Liver (tissue), 9 donors: ENCODE results near the gene DCAF5. TPM values are rescaled to one million over a fixed set of nuclear protein-coding genes. Genes with fewer than 3 reads are reported as not detected.

ENCODE experiments used
- DNase-seq: peaks from one replicate; pipeline ENCODE4 v3.0.0-alpha.2; 2017; ENCODE audit warnings: low spot score
- H3K27ac ChIP-seq, 2 donors: one replicate each; pipeline ENCODE4 v1.7.0; 2013; ENCODE audit warnings: inconsistent platforms in 2 of 2, low read length in 2 of 2, control low read depth in 1 of 2, low read depth in 1 of 2, mild to moderate bottlenecking in 1 of 2
- H3K27me3 ChIP-seq, 4 donors: one replicate each; pipeline versions ENCODE4 v1.6.1 to v1.7.0; 2013; ENCODE audit warnings: low read length in 3 of 4, inconsistent platforms in 1 of 4, mild to moderate bottlenecking in 1 of 4, moderate library complexity in 1 of 4; ENCODE audit not compliant: control insufficient read depth in 4 of 4, insufficient read depth in 4 of 4
- H3K36me3 ChIP-seq, 4 donors: one replicate each; pipeline versions ENCODE4 v1.6.1 to v1.7.0; 2013; ENCODE audit warnings: low read length in 3 of 4, mild to moderate bottlenecking in 3 of 4, low read depth in 1 of 4, moderate library complexity in 1 of 4; ENCODE audit not compliant: control insufficient read depth in 4 of 4, insufficient read depth in 3 of 4
- H3K4me1 ChIP-seq, 4 donors: one replicate each; pipeline versions ENCODE4 v1.6.1 to v1.7.0; 2013; ENCODE audit warnings: low read length in 3 of 4, mild to moderate bottlenecking in 3 of 4, moderate library complexity in 1 of 4; ENCODE audit not compliant: control insufficient read depth in 4 of 4, insufficient read depth in 4 of 4
- H3K4me3 ChIP-seq, 3 donors: one replicate each; pipeline versions ENCODE4 v1.6.1 to v1.7.0; 2013; ENCODE audit warnings: low read length in 3 of 3, control low read depth in 1 of 3, low read depth in 1 of 3, mild to moderate bottlenecking in 1 of 3
- H3K9ac ChIP-seq, 2 donors: one replicate each; pipeline ENCODE4 v1.7.0; 2013; ENCODE audit warnings: low read length in 2 of 2, mild to moderate bottlenecking in 2 of 2, moderate library complexity in 2 of 2, control low read depth in 1 of 2, low read depth in 1 of 2
- H3K9me3 ChIP-seq, 4 donors: one replicate each; pipeline versions ENCODE4 v1.6.1 to v1.7.0; 2013; ENCODE audit warnings: low read length in 3 of 4; ENCODE audit not compliant: control insufficient read depth in 4 of 4
- FOXA1 ChIP-seq: IDR thresholded peaks from 2 replicates; pipeline ENCODE4 v1.6.1; 2016; ENCODE audit warnings: antibody characterized with exemption
- GABPA ChIP-seq, 2 donors: IDR thresholded peaks in 1 of 2; conservative IDR thresholded peaks in 1 of 2; 2 replicates each; pipeline ENCODE4 v1.6.1; 2016; ENCODE audit warnings: antibody characterized with exemption in 2 of 2, mild to moderate bottlenecking in 1 of 2, moderate library complexity in 1 of 2
- HNF4A ChIP-seq, 2 donors: conservative IDR thresholded peaks; 2 replicates each; pipeline ENCODE4 v1.6.1; 2016; ENCODE audit warnings: antibody characterized with exemption in 2 of 2, mild to moderate bottlenecking in 2 of 2
- RXRA ChIP-seq, 2 donors: IDR thresholded peaks; 2 replicates each; pipeline ENCODE4 v1.6.1; 2017 to 2018; ENCODE audit warnings: antibody characterized with exemption in 2 of 2, mild to moderate bottlenecking in 1 of 2
- TAF1 ChIP-seq: conservative IDR thresholded peaks from 2 replicates; pipeline ENCODE4 v1.6.1; 2016; ENCODE audit warnings: antibody characterized with exemption, mild to moderate bottlenecking
- WGBS: extraction: QIAGEN DNeasy Blood & Tissue Kit; methylation state at CpG from one replicate; pipeline ENCODE4 v1.1.7; 2013; 5-methylcytosine and 5-hydroxymethylcytosine counted together
- polyA plus RNA-seq, 2 donors: library from polyadenylated mRNA; stranded (reverse) in 1 of 2; unstranded in 1 of 2; fragments of 200-250 nt in 1 of 2; fragments of >200 nt in 1 of 2; fragmentation: Nextera tagmentation in 1 of 2; extraction: Ambion mirVana in 1 of 2; gene quantifications; one replicate each; pipeline versions ENCODE4 v1.2.1 to v1.2.3, GENCODE V29; 2013 to 2015
- total RNA-seq, 2 donors: library from RNA; depleted of rRNA; stranded (reverse); fragments of >200 nt; gene quantifications; one replicate each; pipeline ENCODE4 v1.2.3, GENCODE V29; 2014
- TF ChIP-seq, protein P1 (sequence below): IDR thresholded peaks from 2 replicates; pipeline ENCODE4 v1.6.1; 2016; ENCODE audit warnings: antibody characterized with exemption, mild to moderate bottlenecking
- TF ChIP-seq, protein P2 (sequence below): IDR thresholded peaks from 2 replicates; pipeline ENCODE4 v1.6.1; 2016; ENCODE audit warnings: antibody characterized with exemption
- TF ChIP-seq, protein P3 (sequence below): IDR thresholded peaks from 2 replicates; pipeline ENCODE4 v1.6.1; 2016; ENCODE audit warnings: antibody characterized with exemption
- donor health status: healthy.
- donor health status: healthy.
- donor health status: healthy.
- donor health status: healthy.
- donor health status: healthy.

The DCAF5 gene
- total and polyA plus RNA-seq, 4 donors = 12.9 to 18.1 (median 14.5) TPM

DNA sequence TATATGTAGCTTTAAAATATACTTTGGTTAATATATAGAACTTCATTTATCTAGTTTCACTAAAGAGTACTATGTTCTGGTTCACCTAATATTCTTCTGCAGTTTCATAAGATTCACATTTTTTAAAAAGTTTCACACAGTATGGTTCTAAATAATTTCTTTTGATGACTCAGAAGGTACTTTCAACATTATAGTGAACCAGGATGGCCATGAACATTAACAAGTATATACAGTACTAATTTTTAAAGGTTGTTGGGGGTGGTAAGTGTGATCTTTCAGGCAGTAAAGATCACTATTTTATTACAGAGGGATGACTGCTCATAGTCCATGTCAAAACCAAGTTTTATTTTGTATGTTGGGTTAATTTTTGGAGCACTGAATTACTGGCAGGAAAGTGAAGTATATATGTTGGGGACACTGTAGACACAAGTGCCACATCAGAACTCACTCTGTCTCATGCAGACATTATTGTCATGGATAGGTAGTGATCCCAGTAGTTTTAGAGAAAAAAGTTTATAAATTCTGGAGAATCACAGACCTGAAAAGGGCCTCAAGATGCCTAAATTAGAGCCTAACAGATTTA lies 60.0 kb downstream of the DCAF5 start:
- TF ChIP-seq, protein P1, sequence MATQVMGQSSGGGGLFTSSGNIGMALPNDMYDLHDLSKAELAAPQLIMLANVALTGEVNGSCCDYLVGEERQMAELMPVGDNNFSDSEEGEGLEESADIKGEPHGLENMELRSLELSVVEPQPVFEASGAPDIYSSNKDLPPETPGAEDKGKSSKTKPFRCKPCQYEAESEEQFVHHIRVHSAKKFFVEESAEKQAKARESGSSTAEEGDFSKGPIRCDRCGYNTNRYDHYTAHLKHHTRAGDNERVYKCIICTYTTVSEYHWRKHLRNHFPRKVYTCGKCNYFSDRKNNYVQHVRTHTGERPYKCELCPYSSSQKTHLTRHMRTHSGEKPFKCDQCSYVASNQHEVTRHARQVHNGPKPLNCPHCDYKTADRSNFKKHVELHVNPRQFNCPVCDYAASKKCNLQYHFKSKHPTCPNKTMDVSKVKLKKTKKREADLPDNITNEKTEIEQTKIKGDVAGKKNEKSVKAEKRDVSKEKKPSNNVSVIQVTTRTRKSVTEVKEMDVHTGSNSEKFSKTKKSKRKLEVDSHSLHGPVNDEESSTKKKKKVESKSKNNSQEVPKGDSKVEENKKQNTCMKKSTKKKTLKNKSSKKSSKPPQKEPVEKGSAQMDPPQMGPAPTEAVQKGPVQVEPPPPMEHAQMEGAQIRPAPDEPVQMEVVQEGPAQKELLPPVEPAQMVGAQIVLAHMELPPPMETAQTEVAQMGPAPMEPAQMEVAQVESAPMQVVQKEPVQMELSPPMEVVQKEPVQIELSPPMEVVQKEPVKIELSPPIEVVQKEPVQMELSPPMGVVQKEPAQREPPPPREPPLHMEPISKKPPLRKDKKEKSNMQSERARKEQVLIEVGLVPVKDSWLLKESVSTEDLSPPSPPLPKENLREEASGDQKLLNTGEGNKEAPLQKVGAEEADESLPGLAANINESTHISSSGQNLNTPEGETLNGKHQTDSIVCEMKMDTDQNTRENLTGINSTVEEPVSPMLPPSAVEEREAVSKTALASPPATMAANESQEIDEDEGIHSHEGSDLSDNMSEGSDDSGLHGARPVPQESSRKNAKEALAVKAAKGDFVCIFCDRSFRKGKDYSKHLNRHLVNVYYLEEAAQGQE = no peak
- no peak for TF ChIP-seq TAF1
- TF ChIP-seq RXRA (IDR thresholded peaks at IDR 0.05) = no peak
- TF ChIP-seq, protein P2, sequence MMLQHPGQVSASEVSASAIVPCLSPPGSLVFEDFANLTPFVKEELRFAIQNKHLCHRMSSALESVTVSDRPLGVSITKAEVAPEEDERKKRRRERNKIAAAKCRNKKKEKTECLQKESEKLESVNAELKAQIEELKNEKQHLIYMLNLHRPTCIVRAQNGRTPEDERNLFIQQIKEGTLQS = no peak
- H3K36me3 ChIP-seq = peaks cover 4 to 38% (median 23%) of the 10 kb centered on the region in 4 donors
- DNase-seq = no peak
- H3K9ac ChIP-seq = no peak overlapping the region
- H3K27me3 ChIP-seq = no peaks in the 10 kb centered on the region
- H3K4me1 ChIP-seq = no peaks in the 10 kb centered on the region
- no peak overlapping the region for H3K4me3 ChIP-seq
- H3K27ac ChIP-seq = no peak overlapping the region
- no peaks in the 10 kb centered on the region for H3K9me3 ChIP-seq

DNA sequence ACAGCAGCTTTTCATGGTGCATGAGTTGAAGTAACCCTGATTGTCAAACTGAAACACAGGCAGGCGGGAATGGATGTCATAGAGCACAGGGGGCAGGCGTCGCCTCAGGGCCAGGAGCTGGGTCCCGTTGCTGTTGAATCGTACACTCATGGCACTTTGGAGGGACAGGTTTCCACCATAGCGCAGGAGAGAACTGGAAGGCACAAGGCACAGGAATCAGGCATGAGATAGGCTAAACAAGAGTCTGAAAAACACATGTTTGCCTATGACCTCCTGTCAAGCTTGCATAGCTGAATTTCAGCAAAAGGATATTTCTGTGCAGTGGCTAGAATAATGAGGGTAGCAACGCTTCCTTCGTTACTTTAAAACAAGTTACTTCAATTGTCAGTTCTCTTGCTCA lies 61.2 kb downstream of the DCAF5 start:
- H3K27me3 ChIP-seq = no peaks in the 10 kb centered on the region
- H3K36me3 ChIP-seq = peaks cover 1 to 44% (median 23%) of the 10 kb centered on the region in 4 donors
- H3K4me3 ChIP-seq = no peak overlapping the region
- 96% methylated on average over 8 of the region's 8 CpGs for WGBS
- no peak for TF ChIP-seq TAF1
- TF ChIP-seq, protein P1 = no peak
- TF ChIP-seq, protein P2 = no peak
- TF ChIP-seq FOXA1 = no peak
- H3K27ac ChIP-seq = no peak overlapping the region
- peaks cover 0 to 12% (median 0%) of the 10 kb centered on the region in 4 donors for H3K4me1 ChIP-seq
- H3K9me3 ChIP-seq = no peaks in the 10 kb centered on the region
- H3K9ac ChIP-seq = no peak overlapping the region
- no peak for DNase-seq

DNA sequence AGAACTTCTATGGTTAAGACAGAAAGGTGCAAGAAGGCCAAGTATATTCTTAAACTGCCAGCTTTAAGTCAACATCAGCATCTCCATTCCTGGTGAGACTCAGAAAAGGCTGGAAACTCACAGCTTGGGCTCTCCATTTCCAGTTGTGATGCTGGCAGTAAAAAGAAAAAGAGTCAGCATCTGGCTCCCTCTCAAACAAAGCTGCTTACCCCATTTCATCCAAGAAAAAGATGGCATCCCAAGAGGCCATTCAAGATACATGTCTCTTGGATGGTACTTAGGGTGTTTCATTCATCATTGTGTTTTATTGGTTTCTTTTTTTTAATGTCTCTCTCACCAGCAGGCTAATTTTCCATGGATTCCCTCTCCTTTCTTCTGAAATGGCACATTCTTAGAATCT lies 61.9 kb downstream of the DCAF5 start:
- no peaks in the 10 kb centered on the region for H3K27me3 ChIP-seq
- no peaks in the 10 kb centered on the region for H3K9me3 ChIP-seq
- no peak for DNase-seq
- H3K4me3 ChIP-seq = no peak overlapping the region
- TF ChIP-seq HNF4A (conservative IDR thresholded peaks at IDR 0.05) (no peak), GABPA (IDR thresholded peaks at IDR 0.05 in 1 of 2, conservative IDR thresholded peaks at IDR 0.05 in 1 of 2) (no peak)
- TF ChIP-seq, protein P3, sequence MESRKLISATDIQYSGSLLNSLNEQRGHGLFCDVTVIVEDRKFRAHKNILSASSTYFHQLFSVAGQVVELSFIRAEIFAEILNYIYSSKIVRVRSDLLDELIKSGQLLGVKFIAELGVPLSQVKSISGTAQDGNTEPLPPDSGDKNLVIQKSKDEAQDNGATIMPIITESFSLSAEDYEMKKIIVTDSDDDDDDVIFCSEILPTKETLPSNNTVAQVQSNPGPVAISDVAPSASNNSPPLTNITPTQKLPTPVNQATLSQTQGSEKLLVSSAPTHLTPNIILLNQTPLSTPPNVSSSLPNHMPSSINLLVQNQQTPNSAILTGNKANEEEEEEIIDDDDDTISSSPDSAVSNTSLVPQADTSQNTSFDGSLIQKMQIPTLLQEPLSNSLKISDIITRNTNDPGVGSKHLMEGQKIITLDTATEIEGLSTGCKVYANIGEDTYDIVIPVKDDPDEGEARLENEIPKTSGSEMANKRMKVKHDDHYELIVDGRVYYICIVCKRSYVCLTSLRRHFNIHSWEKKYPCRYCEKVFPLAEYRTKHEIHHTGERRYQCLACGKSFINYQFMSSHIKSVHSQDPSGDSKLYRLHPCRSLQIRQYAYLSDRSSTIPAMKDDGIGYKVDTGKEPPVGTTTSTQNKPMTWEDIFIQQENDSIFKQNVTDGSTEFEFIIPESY = no peak
- H3K9ac ChIP-seq = no peak overlapping the region
- H3K36me3 ChIP-seq = peaks cover 1 to 44% (median 23%) of the 10 kb centered on the region in 4 donors
- H3K27ac ChIP-seq = no peak overlapping the region
- H3K4me1 ChIP-seq = peaks cover 0 to 12% (median 0%) of the 10 kb centered on the region in 4 donors
